Spleen (tissue), 7 donors: ENCODE results near the gene ATXN1.
A peak's percentile ranks its signal among the peaks of the same experiment; 100 is the strongest.

Experiments
- POLR2A ChIP-seq, 3 donors: fragments of 450-650 bp; IDR thresholded peaks; one replicate each; pipeline ENCODE4 v1.5.1; 2017; ENCODE audit warnings: antibody characterized with exemption in 3 of 3, mild to moderate bottlenecking in 1 of 3
- POLR2AphosphoS5 ChIP-seq, 3 donors: sonication (generic); formaldehyde crosslinking; IDR thresholded peaks; one replicate each; pipeline ENCODE4 v1.5.1; 2017; ENCODE audit warnings: antibody characterized with exemption in 3 of 3
- TF ChIP-seq, protein P1 (sequence below), 11 experiments: fragments of 200-600 bp in 7 of 11; fragments of 450-650 bp in 4 of 11; sonication (generic) in 4 of 11; IDR thresholded peaks in 8 of 11; conservative IDR thresholded peaks in 3 of 11; 1 replicate in 7 of 11; 2 replicates in 4 of 11; pipeline versions ENCODE4 v1.4.0 to v1.8.0; 2016 to 2021; ENCODE audit warnings: antibody characterized with exemption in 11 of 11, inconsistent platforms in 4 of 11, mild to moderate bottlenecking in 1 of 11
- donor health status: DM: no; HTN: no; CAD: no; lungs with moderate emphysema.
- donor health status: DM: no; HTN: no; CAD: no.
- donor health status: DM: no; HTN: no; CAD: no.

DNA sequence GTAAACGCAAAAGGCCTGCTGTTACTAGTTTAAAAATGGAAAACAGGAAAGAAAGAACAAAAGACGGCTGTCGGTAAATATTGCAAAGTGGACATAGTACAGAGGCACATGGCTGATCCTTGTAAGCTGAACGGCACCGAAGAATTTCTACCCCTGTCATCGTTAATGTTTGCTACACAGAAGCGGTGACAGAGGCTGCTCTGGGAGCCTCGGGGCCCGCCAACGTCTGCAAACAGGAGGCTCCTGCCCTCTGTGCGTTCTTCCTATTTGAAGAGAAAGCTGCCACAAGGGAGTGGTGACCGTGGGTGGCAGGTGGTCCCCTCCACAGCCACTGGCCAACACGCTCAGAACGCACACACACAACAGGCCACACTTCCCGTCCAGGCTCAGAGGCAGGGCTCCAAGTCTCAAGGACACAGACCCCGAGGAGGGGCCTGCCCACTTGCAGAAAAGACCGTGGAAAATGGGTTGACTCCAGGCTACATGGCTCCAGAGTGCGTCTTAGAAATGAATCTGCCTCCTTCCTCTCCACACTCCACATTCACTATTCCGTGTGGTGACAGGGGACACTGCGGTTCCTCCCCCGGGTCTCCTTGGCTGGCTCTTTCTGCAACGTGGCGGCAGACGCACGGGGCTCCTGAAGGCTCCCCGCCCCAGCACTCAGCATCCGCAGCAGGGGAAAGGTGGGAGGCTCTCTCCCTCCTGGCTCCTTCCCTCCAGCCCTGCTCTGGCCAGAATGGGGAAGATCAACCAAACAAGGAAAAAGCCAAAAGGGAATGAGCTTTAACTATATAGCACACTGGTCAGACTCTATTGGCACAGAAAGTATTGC is 458.3 kb downstream of the ATXN1 start:
- TF ChIP-seq POLR2A (IDR thresholded peaks at IDR 0.05) (no peak), POLR2AphosphoS5 (IDR thresholded peaks at IDR 0.05) (peak in 1 of 3 donors; percentile 25)
- TF ChIP-seq, protein P1, sequence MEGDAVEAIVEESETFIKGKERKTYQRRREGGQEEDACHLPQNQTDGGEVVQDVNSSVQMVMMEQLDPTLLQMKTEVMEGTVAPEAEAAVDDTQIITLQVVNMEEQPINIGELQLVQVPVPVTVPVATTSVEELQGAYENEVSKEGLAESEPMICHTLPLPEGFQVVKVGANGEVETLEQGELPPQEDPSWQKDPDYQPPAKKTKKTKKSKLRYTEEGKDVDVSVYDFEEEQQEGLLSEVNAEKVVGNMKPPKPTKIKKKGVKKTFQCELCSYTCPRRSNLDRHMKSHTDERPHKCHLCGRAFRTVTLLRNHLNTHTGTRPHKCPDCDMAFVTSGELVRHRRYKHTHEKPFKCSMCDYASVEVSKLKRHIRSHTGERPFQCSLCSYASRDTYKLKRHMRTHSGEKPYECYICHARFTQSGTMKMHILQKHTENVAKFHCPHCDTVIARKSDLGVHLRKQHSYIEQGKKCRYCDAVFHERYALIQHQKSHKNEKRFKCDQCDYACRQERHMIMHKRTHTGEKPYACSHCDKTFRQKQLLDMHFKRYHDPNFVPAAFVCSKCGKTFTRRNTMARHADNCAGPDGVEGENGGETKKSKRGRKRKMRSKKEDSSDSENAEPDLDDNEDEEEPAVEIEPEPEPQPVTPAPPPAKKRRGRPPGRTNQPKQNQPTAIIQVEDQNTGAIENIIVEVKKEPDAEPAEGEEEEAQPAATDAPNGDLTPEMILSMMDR (IDR thresholded peaks at IDR 0.05 in 8 of 11, conservative IDR thresholded peaks at IDR 0.05 in 3 of 11), result no peak
